Glomerular endothelial cell (primary cell): ENCODE results near the gene OSBPL3. TPM values are rescaled to one million over a fixed set of nuclear protein-coding genes. Genes with fewer than 3 reads are reported as not detected.
A peak's percentile ranks its signal among the peaks of the same experiment; 100 is the strongest.
"Not testable (repeated sequence)": the region's sequence is repeated elsewhere in the genome, so short reads cannot be mapped to it uniquely, and the experiment has no call there.

Source experiments
- DNase-seq: peaks from one replicate; pipeline ENCODE4 v3.0.0-alpha.2; 2011; ENCODE audit warnings: low read depth, low spot score; ENCODE audit errors: extremely low read depth
- total RNA-seq: library from RNA; depleted of rRNA; stranded (reverse); fragments of >200 nt; gene quantifications from 2 replicates; pipeline ENCODE4 v1.2.3, GENCODE V29; 2015

The OSBPL3 gene
- total RNA-seq, 1 donor from 2014 or later: 22.5 TPM

DNA sequence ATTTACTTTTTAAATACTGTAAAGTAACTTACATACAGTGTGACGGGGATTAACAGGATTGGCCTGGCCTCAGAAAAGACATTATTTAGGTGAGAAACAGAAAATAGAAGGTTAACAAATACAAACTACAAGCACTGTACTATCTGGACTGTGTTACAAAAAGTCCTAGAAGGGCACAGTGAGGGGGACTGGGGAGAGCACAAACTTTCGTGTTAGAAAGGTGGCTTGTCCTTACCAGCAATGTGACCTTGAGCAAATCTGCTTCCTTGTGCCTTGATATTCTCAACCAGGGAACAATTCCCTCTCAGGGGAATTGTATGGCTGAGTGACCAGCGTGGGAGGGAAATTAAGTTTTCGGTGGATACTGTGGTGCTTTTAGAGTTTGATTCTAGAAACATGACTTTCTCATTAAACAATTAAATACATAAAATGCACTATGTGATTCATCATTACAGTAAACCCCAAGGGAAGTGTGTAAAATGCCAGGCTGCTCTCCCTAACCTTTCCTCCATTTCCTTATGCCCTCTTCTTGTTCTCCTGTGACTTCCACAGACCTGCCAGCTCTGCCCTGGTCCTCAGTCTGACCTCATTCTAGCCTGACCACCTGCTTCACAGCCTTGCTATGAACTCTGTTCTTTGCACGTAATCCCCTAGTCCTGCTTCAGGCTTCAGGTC is 57.7 kb downstream of the OSBPL3 start:
- no peak for DNase-seq

GRCh38 chr7:24921362-24921679 is 58.7 kb downstream of the OSBPL3 start:
- no peak for DNase-seq

GRCh38 chr7:24920451-24921361 is 59.3 kb downstream of the OSBPL3 start:
- no peak for DNase-seq

DNA sequence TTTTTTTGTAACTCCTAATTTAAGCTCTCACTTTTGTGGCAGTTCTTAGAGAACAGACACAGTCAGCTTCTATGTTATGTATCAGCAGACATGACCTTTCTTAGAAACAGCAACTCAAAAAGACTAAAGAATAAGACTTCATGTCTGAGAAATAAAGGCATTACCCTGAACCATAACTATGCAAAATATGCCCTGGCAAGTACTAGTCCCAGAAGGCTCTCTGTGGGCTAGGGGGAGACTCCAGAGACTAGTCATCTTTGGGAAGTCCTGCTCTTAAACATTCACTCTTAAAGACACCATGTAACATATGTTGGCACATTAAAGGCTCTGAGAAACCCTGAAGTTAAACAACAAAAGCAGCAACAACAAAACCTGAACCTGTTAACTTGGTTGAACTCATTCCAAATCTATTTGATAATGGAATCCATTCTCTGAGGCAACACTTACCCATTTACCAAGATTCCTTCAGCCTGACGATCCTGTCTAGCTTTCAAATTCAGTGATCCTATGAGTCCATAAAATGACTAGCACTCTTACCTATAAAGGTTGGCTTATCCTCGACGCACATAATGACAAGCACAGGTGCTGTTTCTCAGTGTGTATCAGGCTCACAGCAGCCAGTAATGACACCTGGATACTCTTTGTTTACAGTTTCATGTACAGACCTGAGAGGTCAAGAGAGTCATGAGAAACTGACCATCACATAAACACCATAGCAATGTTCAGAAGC is 62.3 kb downstream of the OSBPL3 start:
- no peak for DNase-seq

- no peak for DNase-seq
These were observed 63.4 kb downstream of the OSBPL3 start for GRCh38 chr7:24916463-24917040.

GRCh38 chr7:24914465-24914859 is 65.5 kb downstream of the OSBPL3 start:
- no peak for DNase-seq

DNA sequence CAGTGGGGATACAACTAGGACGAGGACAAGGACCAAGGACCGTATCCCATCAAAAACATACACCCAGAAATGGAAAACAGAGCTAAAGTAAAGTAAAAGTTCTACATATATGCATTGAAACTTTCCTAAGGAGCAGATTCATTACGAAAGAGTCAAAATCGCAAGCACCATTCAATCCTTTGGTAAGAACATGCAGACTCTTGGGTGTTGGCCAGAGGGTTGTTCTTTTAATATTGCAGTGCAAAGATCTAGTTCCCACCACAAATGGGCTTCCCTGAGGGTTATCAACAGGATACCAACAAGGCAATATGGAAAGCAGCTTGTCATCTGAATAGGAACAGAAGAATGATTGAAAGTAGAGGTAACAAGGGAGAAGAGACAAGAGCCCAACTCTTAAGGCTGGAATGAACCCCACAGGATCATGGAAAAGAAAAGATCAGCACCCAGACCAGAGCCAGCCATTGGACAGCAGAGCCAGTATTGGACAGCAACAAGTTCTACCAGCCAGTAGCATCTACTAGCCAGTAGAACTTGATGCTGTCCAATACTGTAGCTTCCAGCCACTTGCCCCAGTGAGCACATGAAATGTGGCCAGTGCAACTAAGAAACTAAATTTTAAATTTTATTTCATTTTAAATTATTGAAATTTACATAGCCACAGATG is 66.0 kb downstream of the OSBPL3 start:
- DNase-seq: no peak

DNA sequence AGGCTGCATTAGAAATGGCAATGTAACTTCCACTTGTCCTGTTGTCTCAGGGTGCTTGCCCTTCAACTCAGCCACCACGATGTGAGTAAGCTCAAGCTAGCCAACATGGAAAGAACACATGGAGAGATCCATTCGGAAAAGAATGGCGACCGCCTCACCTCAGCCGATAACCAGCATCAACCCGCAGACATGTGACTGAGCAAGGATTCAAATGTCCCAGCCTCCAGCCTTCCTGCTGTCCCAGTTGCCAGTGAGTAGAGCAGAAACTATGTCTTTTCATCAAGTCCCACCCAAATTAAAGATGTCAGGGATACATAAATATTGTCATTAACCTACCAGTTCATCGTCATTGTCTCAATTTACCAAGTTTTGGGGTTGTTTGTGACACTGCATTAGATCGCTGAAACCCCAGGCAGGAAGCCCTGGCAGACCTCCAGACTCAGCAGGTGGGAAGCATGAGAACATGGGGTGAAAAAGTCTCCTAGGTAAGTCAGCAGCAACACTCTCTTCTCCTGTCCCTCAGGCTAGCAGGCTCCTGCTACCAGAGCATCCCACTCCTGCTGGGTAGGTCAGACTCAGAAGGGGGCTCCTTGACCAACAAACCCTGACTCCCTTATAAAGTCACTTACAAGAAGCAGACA is 67.0 kb downstream of the OSBPL3 start:
- DNase-seq: no peak

DNA sequence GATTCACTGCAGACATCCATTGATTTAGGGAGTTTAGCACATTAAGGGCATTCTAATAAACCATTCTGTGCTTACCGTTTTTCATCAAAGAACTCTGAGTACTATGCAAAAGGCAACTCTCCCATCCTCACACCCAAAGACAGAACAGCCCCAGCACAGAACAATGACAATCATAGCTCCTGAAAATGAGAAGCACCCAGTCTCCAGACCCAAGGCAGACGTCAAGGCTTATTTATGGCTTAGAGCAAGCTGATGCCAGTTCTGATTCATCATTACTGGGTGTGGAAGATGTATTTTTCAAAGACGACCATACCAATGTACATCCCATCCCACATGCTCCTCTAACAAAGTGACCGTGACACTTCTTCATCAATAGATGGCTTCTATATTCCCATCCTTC is 67.6 kb downstream of the OSBPL3 start:
- no peak for DNase-seq

DNA sequence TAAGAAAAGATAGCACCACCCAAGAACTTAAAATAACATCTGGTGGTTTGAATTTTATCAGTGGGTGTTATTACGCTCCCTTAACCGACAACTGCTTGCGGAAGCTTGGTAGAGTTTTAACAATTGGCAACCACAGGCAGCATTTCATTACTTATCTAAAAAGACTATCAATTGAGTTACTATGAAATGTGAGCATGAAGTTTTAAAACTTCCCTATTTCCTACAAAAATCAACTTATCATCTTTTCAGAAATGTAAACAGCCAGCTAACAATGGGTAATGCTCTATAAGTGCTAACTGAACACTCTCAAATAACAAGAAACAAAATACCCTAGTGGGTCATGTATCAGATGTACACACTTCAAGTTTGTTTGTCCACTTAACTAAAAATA is 68.8 kb downstream of the OSBPL3 start:
- no peak for DNase-seq

DNA sequence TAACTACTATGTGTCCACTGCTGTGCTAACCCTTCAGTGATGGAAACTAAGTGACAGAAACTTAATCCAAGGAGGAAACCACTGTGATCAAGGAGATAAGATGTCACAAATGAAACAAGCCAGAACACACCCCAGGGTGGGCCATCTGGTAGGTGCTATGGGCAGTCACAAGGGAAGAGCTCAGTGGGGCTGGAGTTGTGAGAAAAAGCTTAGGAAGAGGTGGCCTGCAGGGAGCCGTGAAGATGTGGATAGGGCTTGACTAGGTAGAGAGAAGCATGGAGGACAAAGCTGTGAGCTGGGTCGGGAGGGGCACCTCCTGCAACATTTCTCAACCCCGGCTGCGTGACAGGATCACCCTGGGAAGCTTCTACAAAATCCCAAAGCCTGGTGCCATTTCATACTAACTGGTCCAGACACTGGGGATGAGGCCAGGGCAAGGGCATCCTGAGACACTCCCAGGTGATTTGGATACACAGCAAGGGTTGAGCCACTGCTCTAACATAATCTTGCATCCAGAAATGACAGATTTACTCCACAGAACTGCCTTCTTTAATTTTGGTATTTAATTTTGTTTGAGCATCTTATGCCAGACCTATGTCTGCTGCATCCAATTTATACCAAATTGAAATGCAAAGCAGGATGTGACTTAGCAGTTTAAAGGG is 69.3 kb downstream of the OSBPL3 start:
- DNase-seq: no peak

DNA sequence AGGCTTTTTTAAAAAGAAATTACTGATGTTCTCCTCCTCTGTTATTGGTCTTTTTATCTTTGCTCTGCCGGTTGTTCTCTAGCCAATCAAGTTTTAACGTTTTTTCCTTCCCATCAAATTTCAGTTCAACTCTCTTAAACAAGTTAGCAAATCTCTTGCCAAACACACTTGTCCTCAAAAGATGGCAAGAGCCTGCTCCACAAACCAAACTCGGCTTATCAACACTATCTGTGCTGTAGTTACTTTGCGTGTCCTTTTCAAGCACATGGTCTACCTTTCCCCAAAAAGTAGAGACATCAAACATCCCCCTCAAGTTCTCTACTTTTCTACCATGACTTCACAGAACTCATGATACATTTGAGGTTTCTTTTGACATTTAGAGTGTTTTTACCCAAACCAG is 71.3 kb downstream of the OSBPL3 start:
- no peak for DNase-seq

- no peak for DNase-seq
These were observed 71.8 kb downstream of the OSBPL3 start for GRCh38 chr7:24908166-24908565.

DNA sequence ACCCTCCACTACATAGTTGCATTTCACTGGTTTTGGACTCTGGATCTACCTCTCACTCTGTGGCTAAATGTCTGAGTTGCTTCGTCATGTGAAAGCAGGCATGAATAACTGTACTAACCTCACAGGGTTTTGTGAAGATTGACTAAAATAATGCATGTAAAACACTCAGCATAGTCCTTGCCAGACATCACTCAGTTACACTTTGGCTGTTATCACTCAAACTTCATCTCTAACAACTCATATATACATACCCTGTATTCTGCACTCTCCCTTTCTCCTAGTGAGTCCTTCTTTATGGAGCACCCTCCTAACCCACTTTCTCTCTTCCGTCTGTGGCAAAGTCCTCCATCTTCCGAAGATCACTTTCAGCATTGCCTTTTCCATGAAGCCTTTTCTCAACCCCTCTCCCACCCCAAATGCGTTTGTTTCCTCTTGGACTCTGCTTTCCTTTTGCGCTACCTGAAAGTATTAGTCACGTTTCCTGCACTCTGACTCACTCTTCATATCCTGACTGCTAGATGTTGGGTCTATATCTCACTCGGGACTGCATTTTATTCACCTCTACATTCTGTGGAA is 72.6 kb downstream of the OSBPL3 start:
- DNase-seq: peak; percentile 64

DNA sequence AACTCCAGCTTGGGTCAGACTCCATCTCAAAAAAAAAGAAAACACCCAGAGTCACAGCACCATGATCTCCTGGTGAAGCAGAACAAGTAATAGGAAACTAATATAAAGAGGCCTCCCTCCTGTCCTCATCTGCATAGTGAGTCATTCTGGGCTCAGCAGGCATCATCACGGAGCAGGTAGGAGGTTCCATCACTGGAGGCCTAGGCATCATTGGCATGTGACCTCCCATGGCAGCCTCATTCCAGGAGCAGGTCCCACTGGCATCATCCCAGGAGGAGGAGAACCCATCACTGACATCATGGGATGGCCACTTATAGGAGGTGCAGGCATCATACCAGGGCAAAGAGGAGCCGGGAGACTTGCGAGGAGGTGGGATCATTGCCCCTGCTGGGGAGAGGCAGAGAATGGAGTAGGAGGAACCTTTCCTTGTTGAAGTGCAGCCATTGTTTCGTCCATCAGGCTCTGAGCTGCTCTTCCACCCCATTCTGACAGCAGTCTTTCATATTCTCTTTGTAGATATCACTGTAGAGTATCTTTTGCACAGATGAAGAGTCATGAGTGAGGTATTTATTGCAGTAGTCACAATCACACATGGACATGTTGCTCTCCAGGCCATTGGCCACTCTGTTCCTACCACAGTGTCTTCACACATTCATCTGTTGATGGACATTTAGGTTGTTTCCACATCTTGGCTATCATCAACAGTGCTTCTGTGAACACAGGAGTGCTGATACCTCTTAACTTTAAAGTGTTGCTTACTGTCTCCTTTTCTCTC is 73.8 kb downstream of the OSBPL3 start:
- DNase-seq: no peak

- DNase-seq: not testable (repeated sequence)
These were observed 76.0 kb downstream of the OSBPL3 start for GRCh38 chr7:24903992-24904391.

- no peak for DNase-seq
These were observed 76.4 kb downstream of the OSBPL3 start for GRCh38 chr7:24903559-24903958.

GRCh38 chr7:24902931-24903330 is 77.0 kb downstream of the OSBPL3 start:
- no peak for DNase-seq

GRCh38 chr7:24902276-24902675 is 77.7 kb downstream of the OSBPL3 start:
- DNase-seq: no peak
